Adrenal gland (tissue), 12 donors: Measurements from ENCODE around the gene ACSL5. TPM values are rescaled to one million over a fixed set of nuclear protein-coding genes. Genes with fewer than 3 reads are reported as not detected.

Experiments used
- DNase-seq, 7 donors: peaks; one replicate each; pipeline ENCODE4 v3.0.0-alpha.2; 2019 to 2020
- H3K27ac ChIP-seq, 5 donors: fragments of 200-600 bp; sonication (generic) in 4 of 5; 1 replicate in 3 of 5; 2 replicates in 2 of 5; pipeline versions ENCODE4 v1.5.1 to v1.8.0; 2016 to 2020; ENCODE audit warnings: mild to moderate bottlenecking in 1 of 5
- H3K27me3 ChIP-seq: fragments of 200-600 bp; 2 replicates; pipeline ENCODE4 v1.8.0; 2021
- H3K36me3 ChIP-seq, 2 donors: fragments of 200-600 bp; replicated peaks in 1 of 2; 1 replicate in 1 of 2; 2 replicates in 1 of 2; pipeline versions ENCODE4 v1.5.1 to v1.8.0; 2018 to 2022
- H3K4me1 ChIP-seq, 2 donors: fragments of 200-600 bp; replicated peaks in 1 of 2; 1 replicate in 1 of 2; 2 replicates in 1 of 2; pipeline versions ENCODE4 v1.5.1 to v1.8.0; 2018 to 2021
- H3K4me3 ChIP-seq, 4 donors: fragments of 200-600 bp; sonication (generic) in 3 of 4; one replicate each; pipeline ENCODE4 v1.5.1; 2016 to 2018
- H3K9me3 ChIP-seq, 3 donors: fragments of 200-600 bp; sonication (generic) in 1 of 3; replicated peaks in 1 of 3; 1 replicate in 2 of 3; 2 replicates in 1 of 3; pipeline versions ENCODE4 v1.5.1 to v1.8.0; 2016 to 2021
- POLR2A ChIP-seq, 2 donors: fragments of 450-650 bp; IDR thresholded peaks; one replicate each; pipeline ENCODE4 v1.6.1; 2017; ENCODE audit warnings: antibody characterized with exemption in 2 of 2, mild to moderate bottlenecking in 2 of 2, moderate library complexity in 1 of 2
- WGBS, 4 donors: extraction: QIAGEN DNeasy Blood & Tissue Kit in 2 of 4; methylation state at CpG; one replicate each; pipeline versions ENCODE4 v1.1.5 to v1.1.7; 2013 to 2017; 5-methylcytosine and 5-hydroxymethylcytosine counted together
- intact Hi-C, 2 donors: fragments of 100-400 bp; cut with DNase I; formaldehyde crosslinking; loops; one replicate each; pipeline versions ENCODE4 v1.14.1 to v1.15.0; 2022 to 2023
- polyA plus RNA-seq, 3 donors: library from polyadenylated mRNA; stranded (reverse); fragments of 200-250 nt in 2 of 3; fragments of 350-450 nt in 1 of 3; fragmentation: Illumina TruSeq in 1 of 3; extraction: RNeasy Lipid Tissue Mini Kit (QIAGEN cat#74804) in 1 of 3; gene quantifications; one replicate each; pipeline ENCODE4 v1.2.3, GENCODE V29; 2013 to 2014
- total RNA-seq, 9 donors: library from RNA; depleted of rRNA in 4 of 9; stranded (reverse); fragments of >200 nt in 4 of 9; fragments of 120-200 nt in 1 of 9; fragmentation: NEBNext Ultra II Directional in 1 of 9; extraction: Animal tissue kit (Norgen Biotek cat#: 25700) in 1 of 9; gene quantifications; one replicate each; pipeline versions ENCODE4 v1.1.0 to v1.2.4, GENCODE V29; 2013 to 2023
- TF ChIP-seq, protein P1 (sequence below), 6 experiments: fragments of 450-650 bp in 4 of 6; fragments of 200-600 bp in 2 of 6; sonication (generic) in 1 of 6; IDR thresholded peaks; 1 replicate in 5 of 6; 2 replicates in 1 of 6; pipeline versions ENCODE4 v1.5.1 to v1.8.0; 2016 to 2021; ENCODE audit warnings: antibody characterized with exemption in 6 of 6, mild to moderate bottlenecking in 2 of 6, moderate library complexity in 1 of 6
- donor health status: healthy with polysubstance abuse.
- donor health status: Bipolar disorder and iron deficiency.
- donor health status: DM: yes; HTN: yes; CAD: no.
- donor health status: DM: no; HTN: no; CAD: no.
- donor health status: DM: no; HTN: no; CAD: no.
- donor health status: DM: yes; HTN: yes; CAD: no.

ACSL5 gene
- total and polyA plus RNA-seq, 12 donors = 2.1 to 8.6 (median 6.7) TPM

DNA sequence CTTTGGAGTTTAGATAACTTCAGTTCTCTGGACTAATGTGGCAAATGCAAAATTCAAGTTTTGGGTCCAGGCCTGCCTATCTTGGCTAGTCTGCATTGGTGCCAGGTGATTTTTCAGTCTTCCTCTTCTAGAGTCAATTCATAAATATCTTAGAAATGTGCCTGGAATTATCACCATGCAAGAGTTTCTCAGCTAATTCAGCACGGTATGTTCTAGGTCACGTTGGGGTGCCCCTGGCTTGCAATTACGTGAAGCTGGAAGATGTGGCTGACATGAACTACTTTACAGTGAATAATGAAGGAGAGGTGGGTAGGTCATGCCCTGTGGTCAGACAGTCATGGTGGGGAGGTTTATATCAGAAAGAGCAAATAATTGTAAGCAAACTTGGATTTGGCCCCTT is 47.8 kb downstream of the ACSL5 start:
- WGBS, 4 donors = 83 to 91% (median 88%) methylated on average over 3 of the region's 3 CpGs
- intact Hi-C loops = loop anchor here in 1 of 2 donors (10.0 kb wide), 1 partner anchor 87 kb away; no protein-coding TSS in a partner anchor
- no peak for TF ChIP-seq POLR2A (IDR thresholded peaks at IDR 0.05)
- TF ChIP-seq, protein P1, sequence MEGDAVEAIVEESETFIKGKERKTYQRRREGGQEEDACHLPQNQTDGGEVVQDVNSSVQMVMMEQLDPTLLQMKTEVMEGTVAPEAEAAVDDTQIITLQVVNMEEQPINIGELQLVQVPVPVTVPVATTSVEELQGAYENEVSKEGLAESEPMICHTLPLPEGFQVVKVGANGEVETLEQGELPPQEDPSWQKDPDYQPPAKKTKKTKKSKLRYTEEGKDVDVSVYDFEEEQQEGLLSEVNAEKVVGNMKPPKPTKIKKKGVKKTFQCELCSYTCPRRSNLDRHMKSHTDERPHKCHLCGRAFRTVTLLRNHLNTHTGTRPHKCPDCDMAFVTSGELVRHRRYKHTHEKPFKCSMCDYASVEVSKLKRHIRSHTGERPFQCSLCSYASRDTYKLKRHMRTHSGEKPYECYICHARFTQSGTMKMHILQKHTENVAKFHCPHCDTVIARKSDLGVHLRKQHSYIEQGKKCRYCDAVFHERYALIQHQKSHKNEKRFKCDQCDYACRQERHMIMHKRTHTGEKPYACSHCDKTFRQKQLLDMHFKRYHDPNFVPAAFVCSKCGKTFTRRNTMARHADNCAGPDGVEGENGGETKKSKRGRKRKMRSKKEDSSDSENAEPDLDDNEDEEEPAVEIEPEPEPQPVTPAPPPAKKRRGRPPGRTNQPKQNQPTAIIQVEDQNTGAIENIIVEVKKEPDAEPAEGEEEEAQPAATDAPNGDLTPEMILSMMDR (IDR thresholded peaks at IDR 0.05) = no peak
- DNase-seq = no peak
- Histone ChIP-seq H3K27me3 (no peaks in the 10 kb centered on the region), H3K36me3 (no peaks in the 10 kb centered on the region), H3K4me1 (no peaks in the 10 kb centered on the region), H3K9me3 (no peaks in the 10 kb centered on the region), H3K27ac (no peak overlapping the region), H3K4me3 (no peak overlapping the region)

DNA sequence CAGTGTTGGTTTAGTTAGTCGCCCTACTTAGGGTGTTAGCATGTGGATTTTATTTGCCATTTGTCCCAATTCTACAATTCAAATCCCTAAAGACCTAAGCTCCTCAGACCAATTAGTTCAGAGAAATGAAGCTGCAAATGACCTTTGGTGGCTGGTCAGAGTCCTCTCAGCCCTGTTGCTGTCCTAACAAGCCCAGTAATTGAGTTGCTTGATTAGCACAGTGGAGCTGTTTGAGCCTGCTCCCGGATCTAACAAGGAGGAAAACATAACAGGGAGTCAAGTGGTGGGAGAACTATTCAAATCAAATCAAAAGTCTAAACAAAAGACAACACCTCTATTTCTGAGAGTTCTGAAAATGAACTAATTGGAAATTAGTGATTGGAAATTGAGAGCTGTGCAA is 50.7 kb downstream of the ACSL5 start:
- DNase-seq = no peak
- H3K36me3 ChIP-seq = no peaks in the 10 kb centered on the region
- intact Hi-C loops = loop anchor here in 1 of 2 donors (10.0 kb wide), 1 partner anchor 90 kb away; no protein-coding TSS in a partner anchor
- H3K4me3 ChIP-seq = no peak overlapping the region
- TF ChIP-seq, protein P1 (IDR thresholded peaks at IDR 0.05) = no peak
- no peak for TF ChIP-seq POLR2A (IDR thresholded peaks at IDR 0.05)
- H3K4me1 ChIP-seq = no peaks in the 10 kb centered on the region
- WGBS, 4 donors = 74 to 93% (median 83%) methylated on average over 2 of the region's 2 CpGs
- no peaks in the 10 kb centered on the region for H3K27me3 ChIP-seq
- no peaks in the 10 kb centered on the region for H3K9me3 ChIP-seq
- no peak overlapping the region for H3K27ac ChIP-seq

DNA sequence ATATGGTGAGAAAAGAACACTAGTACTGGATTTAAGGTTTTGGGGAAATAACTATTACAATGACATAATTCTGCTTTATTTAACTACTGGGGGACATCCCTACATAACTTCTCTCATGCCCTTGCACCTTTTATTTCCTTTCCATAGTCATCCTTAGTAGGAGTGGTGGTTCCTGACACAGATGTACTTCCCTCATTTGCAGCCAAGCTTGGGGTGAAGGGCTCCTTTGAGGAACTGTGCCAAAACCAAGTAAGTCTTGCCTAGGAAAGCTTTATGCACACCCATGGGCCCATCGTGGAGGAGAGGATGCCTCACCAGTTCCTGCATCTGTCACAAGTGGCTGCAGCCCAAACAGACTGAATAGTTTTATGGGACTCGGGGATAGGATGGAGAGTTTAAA is 52.2 kb downstream of the ACSL5 start:
- no peak overlapping the region for H3K27ac ChIP-seq
- intact Hi-C loops = loop anchor here in 1 of 2 donors (10.0 kb wide), 1 partner anchor 91 kb away; no protein-coding TSS in a partner anchor
- H3K9me3 ChIP-seq = no peaks in the 10 kb centered on the region
- no peak for TF ChIP-seq POLR2A (IDR thresholded peaks at IDR 0.05)
- TF ChIP-seq, protein P1 (IDR thresholded peaks at IDR 0.05) = no peak
- 64 to 79% (median 73%) methylated on average over 2 of the region's 2 CpGs for WGBS, 4 donors
- no peak overlapping the region for H3K4me3 ChIP-seq
- H3K36me3 ChIP-seq = peaks cover 0 to 13% of the 10 kb centered on the region in 2 donors
- DNase-seq = no peak
- H3K27me3 ChIP-seq = no peaks in the 10 kb centered on the region
- no peaks in the 10 kb centered on the region for H3K4me1 ChIP-seq

DNA sequence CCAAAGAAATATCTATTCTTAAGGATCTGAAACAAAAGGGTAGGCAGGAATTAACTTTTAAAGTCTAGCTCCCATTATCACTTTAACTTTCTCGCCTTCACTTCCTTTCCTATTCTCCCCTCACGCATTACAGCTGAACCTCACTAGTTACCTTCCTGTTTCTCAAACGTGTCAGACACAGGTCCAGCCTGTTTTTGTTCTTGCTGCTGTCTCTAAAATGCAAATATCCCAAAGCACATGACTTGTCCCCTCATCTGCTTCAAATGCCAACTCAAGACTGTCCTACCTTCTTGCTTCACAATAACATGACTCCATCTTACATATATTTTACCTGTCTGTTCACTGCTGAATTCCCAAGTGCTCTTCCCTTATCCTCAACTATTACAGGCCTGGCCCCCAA is 55.2 kb downstream of the ACSL5 start:
- DNase-seq = no peak
- intact Hi-C loops = loop anchor here in 1 of 2 donors (10.0 kb wide), 1 partner anchor 94 kb away; no protein-coding TSS in a partner anchor
- peaks cover 0 to 40% of the 10 kb centered on the region in 2 donors for H3K36me3 ChIP-seq
- TF ChIP-seq, protein P1 (IDR thresholded peaks at IDR 0.05) = no peak
- TF ChIP-seq POLR2A (IDR thresholded peaks at IDR 0.05) = no peak
- no peaks in the 10 kb centered on the region for H3K4me1 ChIP-seq
- H3K9me3 ChIP-seq = no peaks in the 10 kb centered on the region
- 76 to 88% (median 84%) methylated on average over 3 of the region's 3 CpGs for WGBS, 4 donors
- H3K4me3 ChIP-seq = no peak overlapping the region
- no peak overlapping the region for H3K27ac ChIP-seq
- no peaks in the 10 kb centered on the region for H3K27me3 ChIP-seq
